Natural killer cell (primary cell): ENCODE results near the gene URB1. TPM values are rescaled to one million over a fixed set of nuclear protein-coding genes. Genes with fewer than 3 reads are reported as not detected.

ENCODE experiments used
- ATAC-seq, 3 donors: fragments of 150-1000 bp in 2 of 3; fragments of 200-7000 bp in 1 of 3; cut with Tn5 transposase; 1 replicate in 1 of 3; 2 replicates in 2 of 3; pipeline ENCODE4 v1.10.0; 2021; ENCODE audit warnings: mild to moderate bottlenecking in 2 of 3, moderate library complexity in 2 of 3
- DNase-seq, 2 donors: peaks; one replicate each; pipeline versions ENCODE4 v3.0.0 to v3.0.0-alpha.2; 2013 to 2021; ENCODE audit warnings: mixed read lengths in 1 of 2
- H3K27ac ChIP-seq: one replicate; pipeline ENCODE4 v1.5.1; 2013; ENCODE audit warnings: mild to moderate bottlenecking, low read length
- H3K27me3 ChIP-seq: one replicate; pipeline ENCODE4 v1.6.1; 2013; ENCODE audit warnings: low read length; ENCODE audit not compliant: control insufficient read depth, insufficient read depth
- H3K36me3 ChIP-seq: one replicate; pipeline ENCODE4 v1.6.1; 2013; ENCODE audit warnings: low read length; ENCODE audit not compliant: control insufficient read depth, insufficient read depth
- H3K4me1 ChIP-seq: one replicate; pipeline ENCODE4 v1.6.1; 2013; ENCODE audit warnings: low read length; ENCODE audit not compliant: control insufficient read depth, insufficient read depth
- H3K4me3 ChIP-seq: one replicate; pipeline ENCODE4 v1.5.1; 2013; ENCODE audit warnings: low read length
- H3K9me3 ChIP-seq: one replicate; pipeline ENCODE4 v1.6.1; 2013; ENCODE audit warnings: low read length; ENCODE audit not compliant: control insufficient read depth, insufficient read depth
- H3K27ac Mint-ChIP-seq, 2 donors: one replicate each; pipeline ENCODE4 v1.8.0; 2022; ENCODE audit warnings: mild to moderate bottlenecking in 2 of 2, mixed read lengths in 2 of 2, moderate library complexity in 1 of 2
- H3K27me3 Mint-ChIP-seq, 2 donors: one replicate each; pipeline ENCODE4 v1.8.0; 2022; ENCODE audit warnings: low read depth in 2 of 2, mixed read lengths in 2 of 2
- H3K36me3 Mint-ChIP-seq: one replicate; pipeline ENCODE4 v1.8.0; 2022; ENCODE audit warnings: mixed read lengths
- H3K4me1 Mint-ChIP-seq, 2 donors: one replicate each; pipeline ENCODE4 v1.8.0; 2022; ENCODE audit warnings: mixed read lengths in 2 of 2
- H3K4me3 Mint-ChIP-seq: one replicate; pipeline ENCODE4 v1.8.0; 2022; ENCODE audit warnings: mild to moderate bottlenecking, moderate library complexity, mixed read lengths
- H3K9me3 Mint-ChIP-seq, 2 donors: one replicate each; pipeline ENCODE4 v1.8.0; 2022; ENCODE audit warnings: mixed read lengths in 2 of 2
- CTCF ChIP-seq: fragments of 200-600 bp; IDR thresholded peaks from one replicate; pipeline ENCODE4 v1.8.0; 2022; ENCODE audit warnings: antibody characterized with exemption
- WGBS: methylation state at CpG from one replicate; pipeline ENCODE4 v1.1.7; 2013; ENCODE audit warnings: missing lambda C conversion rate; ENCODE audit not compliant: insufficient coverage; 5-methylcytosine and 5-hydroxymethylcytosine counted together
- intact Hi-C: fragments of 100-400 bp; cut with micrococcal nuclease; formaldehyde crosslinking; loops from one replicate; pipeline ENCODE4 v1.14.2; 2022
- total RNA-seq, 4 donors: library from RNA; stranded (reverse); fragments of 120-200 nt in 1 of 4; gene quantifications; one replicate each; pipeline versions ENCODE4 v1.2.3 to v1.2.4, GENCODE V29; 2013 to 2022

URB1 gene
- total RNA-seq, 3 donors from 2014 or later (not counting 1 experiment from before 2014, with no cell fraction given): 6.1 to 7.8 (median 7.5) TPM

- no peaks in the 10 kb centered on the region for H3K4me1 Mint-ChIP-seq
- H3K4me1 ChIP-seq: no peaks in the 10 kb centered on the region
- DNase-seq: no peak
- H3K9me3 ChIP-seq: no peaks in the 10 kb centered on the region
- no peak overlapping the region for H3K4me3 ChIP-seq
- H3K36me3 ChIP-seq: peaks cover 13% of the 10 kb centered on the region
- H3K27me3 Mint-ChIP-seq: no peaks in the 10 kb centered on the region
- H3K27ac Mint-ChIP-seq: no peak overlapping the region
- 93% methylated on average over 7 of the region's 7 CpGs for WGBS
- intact Hi-C loops: no loop called here
- no peaks in the 10 kb centered on the region for H3K9me3 Mint-ChIP-seq
- H3K27me3 ChIP-seq: no peaks in the 10 kb centered on the region
- ATAC-seq: no peak
- no peak for TF ChIP-seq CTCF
- H3K27ac ChIP-seq: no peak overlapping the region
- H3K36me3 Mint-ChIP-seq: no peaks in the 10 kb centered on the region
- H3K4me3 Mint-ChIP-seq: no peak overlapping the region
Observed at GRCh38 chr21:32309906-32310460, 82.8 kb downstream of the URB1 start.

- Mint-ChIP-seq H3K4me1 (no peaks in the 10 kb centered on the region), H3K36me3 (no peaks in the 10 kb centered on the region), H3K27me3 (no peaks in the 10 kb centered on the region), H3K9me3 (no peaks in the 10 kb centered on the region), H3K4me3 (no peak overlapping the region), H3K27ac (no peak overlapping the region)
- Histone ChIP-seq H3K9me3 (no peaks in the 10 kb centered on the region), H3K4me3 (no peak overlapping the region), H3K4me1 (no peaks in the 10 kb centered on the region), H3K27me3 (no peaks in the 10 kb centered on the region), H3K27ac (no peak overlapping the region), H3K36me3 (peaks cover 9% of the 10 kb centered on the region)
- intact Hi-C loops: no loop called here
- TF ChIP-seq CTCF: no peak
- no peak for DNase-seq
- 95% methylated on average over 10 of the region's 10 CpGs for WGBS
- ATAC-seq: no peak
Observed at GRCh38 chr21:32308696-32309095, 84.1 kb downstream of the URB1 start.

- TF ChIP-seq CTCF: no peak
- ATAC-seq (no peak), DNase-seq (no peak)
- no peaks in the 10 kb centered on the region for H3K9me3 ChIP-seq
- H3K36me3 Mint-ChIP-seq: no peaks in the 10 kb centered on the region
- H3K36me3 ChIP-seq: peaks cover 5% of the 10 kb centered on the region
- WGBS: 98% methylated on average over 3 of the region's 4 CpGs
- no peak overlapping the region for H3K4me3 ChIP-seq
- no peak overlapping the region for H3K27ac Mint-ChIP-seq
- H3K27ac ChIP-seq: no peak overlapping the region
- no peaks in the 10 kb centered on the region for H3K9me3 Mint-ChIP-seq
- no peaks in the 10 kb centered on the region for H3K27me3 ChIP-seq
- intact Hi-C loops: no loop called here
- no peaks in the 10 kb centered on the region for H3K4me1 ChIP-seq
- no peaks in the 10 kb centered on the region for H3K27me3 Mint-ChIP-seq
- H3K4me1 Mint-ChIP-seq: no peaks in the 10 kb centered on the region
- H3K4me3 Mint-ChIP-seq: no peak overlapping the region
Observed at GRCh38 chr21:32307706-32308105, 85.1 kb downstream of the URB1 start.
